Skeletal muscle cell (primary cell): ENCODE measurements around the gene ACP4.
"Not testable (repeated sequence)": the region's sequence is repeated elsewhere in the genome, so short reads cannot be mapped to it uniquely, and the experiment has no call there.

Source experiments
- DNase-seq: peaks from one replicate; pipeline ENCODE4 v3.0.0-alpha.2; 2010; ENCODE audit warnings: low read depth
- H3K4me3 ChIP-seq: 2 replicates; pipeline ENCODE4 v1.5.1; 2011; ENCODE audit warnings: low read depth, mild to moderate bottlenecking, control low read depth, low read length, moderate library complexity

The ACP4 gene

GRCh38 chr19:50794876-50795663, 4.9 kb downstream of the ACP4 start:
- no peak for DNase-seq
- H3K4me3 ChIP-seq, result no peak overlapping the region

- no peak overlapping the region for H3K4me3 ChIP-seq
- DNase-seq, result no peak
These were observed 5.5 kb downstream of the ACP4 start for GRCh38 chr19:50795664-50796073.

DNA sequence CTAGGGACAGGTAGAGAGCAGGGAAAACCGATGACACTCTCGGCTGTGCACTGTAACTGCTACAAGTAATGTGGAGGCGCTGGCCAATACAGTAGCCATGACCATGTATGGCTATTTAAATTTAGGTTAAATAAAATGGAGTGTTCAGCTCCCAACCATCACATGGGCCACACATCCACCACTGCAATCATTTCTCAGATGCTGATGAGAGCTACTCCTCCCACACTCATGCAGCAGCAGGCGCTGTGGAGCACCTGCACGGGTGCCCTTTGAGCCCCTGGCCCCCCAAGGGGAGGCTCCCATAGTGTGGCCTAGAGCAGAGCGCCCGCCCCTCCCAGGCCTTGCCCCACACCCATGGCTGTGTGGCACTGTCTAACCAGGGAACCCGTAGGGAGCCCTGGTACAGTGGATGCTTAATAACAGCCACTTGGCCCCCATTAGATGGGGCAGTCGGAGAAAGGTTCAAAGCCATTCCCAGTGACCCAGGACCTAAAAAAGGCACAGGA, 6.0 kb downstream of the ACP4 start:
- DNase-seq, result no peak
- H3K4me3 ChIP-seq, result no peak overlapping the region

GRCh38 chr19:50796634-50797428, 6.6 kb downstream of the ACP4 start:
- DNase-seq, result no peak
- no peak overlapping the region for H3K4me3 ChIP-seq

GRCh38 chr19:50797429-50797780, 7.2 kb downstream of the ACP4 start:
- H3K4me3 ChIP-seq, result no peak overlapping the region
- DNase-seq, result no peak

DNA sequence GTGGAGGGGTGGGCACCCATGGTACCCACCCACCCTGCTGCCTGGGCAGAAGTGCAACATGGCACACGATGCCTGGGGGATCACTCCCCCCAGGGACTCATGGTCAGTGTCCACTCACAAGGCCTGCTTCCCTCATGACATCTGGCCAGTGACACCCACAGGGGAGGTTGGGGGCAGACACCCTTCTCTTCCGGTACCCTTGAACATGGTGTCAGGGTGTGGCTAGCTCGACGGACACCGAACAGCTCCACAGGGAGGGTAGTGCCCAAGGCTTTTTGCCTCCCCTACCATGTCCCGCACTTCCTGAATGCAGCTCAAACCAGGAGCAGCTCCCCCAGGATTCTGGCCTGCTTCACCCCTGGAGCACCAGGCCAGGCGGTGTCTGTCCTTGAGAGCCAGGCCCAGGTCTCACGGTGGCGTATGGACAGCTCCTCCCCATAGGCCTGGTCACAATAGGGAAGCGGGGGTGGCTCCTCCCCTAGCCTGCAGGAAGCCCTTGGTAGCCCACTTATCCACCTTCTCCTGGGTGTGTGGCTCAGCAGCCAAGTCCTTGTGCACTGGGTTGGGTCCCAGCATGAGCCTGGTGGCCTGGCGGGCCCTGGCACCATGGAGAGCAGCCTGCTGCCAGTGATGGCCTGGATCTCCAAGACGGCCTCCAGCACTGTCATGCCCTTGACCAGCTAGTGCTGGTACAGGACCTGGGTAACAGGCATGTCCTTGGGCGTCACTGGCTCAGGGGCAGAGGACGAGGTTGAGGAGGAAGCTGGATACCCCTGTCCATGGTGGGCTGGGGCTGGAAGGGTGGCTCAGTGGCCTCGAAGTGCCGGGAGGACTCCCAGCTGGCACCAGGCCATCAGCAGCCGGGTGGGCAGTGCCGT, 7.8 kb downstream of the ACP4 start:
- no peak overlapping the region for H3K4me3 ChIP-seq
- no peak for DNase-seq

DNA sequence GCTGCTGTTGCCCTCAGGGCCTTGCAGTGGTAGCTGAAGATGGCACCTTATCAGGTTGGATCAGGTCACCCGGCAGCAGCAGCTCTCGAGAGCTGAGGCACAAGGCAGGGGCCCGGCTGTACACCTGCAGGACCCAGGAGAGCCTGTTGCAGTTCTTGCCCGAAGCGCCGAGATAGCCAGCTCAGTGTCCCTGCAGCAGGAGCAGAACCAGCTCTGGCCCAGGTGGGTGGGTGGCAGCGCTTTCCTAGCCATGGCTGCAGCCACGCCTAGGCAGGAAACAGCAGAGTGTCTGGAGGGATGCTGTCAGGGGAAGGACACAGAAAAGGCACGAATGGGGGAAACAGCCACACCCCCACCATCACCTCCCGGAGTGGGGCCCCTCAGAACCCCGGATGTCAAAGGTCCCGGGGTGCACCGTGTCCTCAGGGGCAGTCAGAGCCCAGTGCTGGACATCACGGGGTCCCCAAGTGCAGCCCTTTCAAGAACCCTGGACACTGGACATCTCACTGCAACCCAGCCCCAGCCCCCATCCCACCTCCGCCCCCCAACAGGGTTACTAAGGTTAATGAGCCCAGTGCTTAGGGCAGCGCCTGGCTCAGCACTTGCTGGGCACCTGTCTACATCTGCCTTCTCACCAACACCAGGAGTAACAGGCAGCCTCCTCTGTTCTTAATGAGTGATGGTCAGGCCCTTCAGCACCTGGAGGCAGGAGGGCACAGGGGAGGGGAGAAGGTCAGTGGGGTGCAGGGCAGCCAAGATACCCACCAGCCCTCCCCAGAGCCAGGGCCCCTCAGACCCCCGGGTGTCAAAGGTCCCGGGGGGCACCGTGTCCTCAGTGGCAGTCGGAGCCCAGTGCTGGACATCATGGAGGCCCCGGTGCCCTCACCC, 8.7 kb downstream of the ACP4 start:
- no peak overlapping the region for H3K4me3 ChIP-seq
- DNase-seq, result no peak

DNA sequence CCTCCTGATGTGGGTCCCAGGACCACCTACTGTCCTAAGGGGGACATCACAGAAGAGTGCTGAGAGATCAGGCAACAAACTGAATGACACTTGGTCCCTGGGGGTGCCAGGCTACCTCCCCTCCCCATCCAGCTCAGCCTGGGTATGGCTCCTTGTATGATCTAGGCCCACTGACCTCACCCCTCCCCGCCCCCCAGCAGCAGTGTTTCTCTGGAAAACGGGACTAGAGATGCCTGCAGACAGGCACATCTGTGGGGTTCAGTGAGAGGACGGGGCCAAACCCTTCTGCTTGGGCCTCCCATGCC, 9.3 kb downstream of the ACP4 start:
- no peak overlapping the region for H3K4me3 ChIP-seq
- DNase-seq, result no peak

- no peak for DNase-seq
- no peak overlapping the region for H3K4me3 ChIP-seq
These were observed 10.9 kb downstream of the ACP4 start for GRCh38 chr19:50801107-50801506.

- no peak for DNase-seq
These were observed 13.6 kb downstream of the ACP4 start for GRCh38 chr19:50803633-50804419.

DNA sequence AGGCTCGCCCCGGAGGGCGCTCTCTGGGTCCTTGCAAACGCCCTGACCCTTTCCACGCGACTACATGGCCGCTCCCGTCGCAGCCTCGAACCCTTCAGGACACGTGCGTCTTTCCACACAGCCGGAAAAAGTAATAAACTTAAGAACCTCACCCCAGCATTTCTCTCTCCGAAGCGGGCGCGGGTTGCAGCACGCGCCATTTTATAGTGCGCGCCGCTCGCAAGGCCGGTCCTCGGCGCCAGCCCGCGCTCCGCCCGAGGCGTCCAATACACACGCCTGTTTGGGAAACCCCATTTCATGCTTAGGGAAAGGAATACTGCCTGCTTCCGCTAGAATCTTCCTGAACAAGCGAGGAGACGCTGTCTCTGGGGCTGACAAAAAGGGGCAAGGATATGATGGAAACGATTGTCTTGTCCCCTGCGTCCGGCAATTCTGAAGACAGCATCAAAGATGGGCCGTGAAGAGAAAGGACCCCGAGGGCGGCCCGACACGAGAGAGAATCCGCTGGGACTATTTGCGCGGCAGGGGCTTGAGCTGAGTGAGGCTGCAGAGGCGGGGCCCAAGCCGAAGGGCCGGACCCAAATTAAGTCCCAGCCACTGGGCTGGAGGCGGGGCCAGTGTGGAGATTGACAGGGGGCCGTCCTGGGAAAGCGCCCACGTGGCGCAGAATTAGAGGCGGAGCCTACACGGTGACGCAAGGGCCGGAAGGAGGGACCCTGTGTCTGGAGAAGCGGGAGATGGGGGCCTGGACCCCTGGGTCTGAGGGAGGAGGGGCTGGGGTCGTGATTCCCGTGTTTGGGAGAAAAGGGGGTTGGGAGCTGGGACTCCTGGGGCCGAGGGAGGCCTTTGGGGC, 14.4 kb downstream of the ACP4 start:
- H3K4me3 ChIP-seq, result peak overlapping the region; percentile 99
- peak; percentile 96 for DNase-seq

More at GRCh38 chr19:50803633-50804419, 13.6 kb downstream of the ACP4 start:
- peak overlapping the region; percentile 99 for H3K4me3 ChIP-seq

GRCh38 chr19:50808856-50809255, 18.6 kb downstream of the ACP4 start:
- DNase-seq, result no peak
- no peak overlapping the region for H3K4me3 ChIP-seq

GRCh38 chr19:50811622-50812238, 21.5 kb downstream of the ACP4 start:
- H3K4me3 ChIP-seq, DNase-seq: not testable (repeated sequence)

DNA sequence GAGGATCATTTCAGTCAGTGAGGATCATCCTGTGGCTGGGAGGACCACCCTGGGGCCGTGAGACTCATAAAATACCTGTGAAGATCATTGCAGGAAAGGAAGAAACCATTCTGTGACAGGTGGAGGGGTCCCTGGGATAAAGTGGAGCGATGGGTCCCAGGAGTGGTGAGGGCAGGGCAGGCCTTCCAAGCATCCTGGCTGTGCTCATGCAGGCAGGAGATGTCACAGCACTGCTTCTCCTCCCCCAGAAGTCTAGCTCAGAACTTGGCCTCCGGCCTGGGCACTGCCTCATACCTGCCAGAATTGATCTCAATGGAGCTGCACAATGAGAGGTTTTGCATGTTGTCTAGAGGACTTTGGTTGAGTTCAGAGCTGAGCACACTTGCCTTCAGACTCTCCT, 22.3 kb downstream of the ACP4 start:
- H3K4me3 ChIP-seq, result no peak overlapping the region
- no peak for DNase-seq

DNA sequence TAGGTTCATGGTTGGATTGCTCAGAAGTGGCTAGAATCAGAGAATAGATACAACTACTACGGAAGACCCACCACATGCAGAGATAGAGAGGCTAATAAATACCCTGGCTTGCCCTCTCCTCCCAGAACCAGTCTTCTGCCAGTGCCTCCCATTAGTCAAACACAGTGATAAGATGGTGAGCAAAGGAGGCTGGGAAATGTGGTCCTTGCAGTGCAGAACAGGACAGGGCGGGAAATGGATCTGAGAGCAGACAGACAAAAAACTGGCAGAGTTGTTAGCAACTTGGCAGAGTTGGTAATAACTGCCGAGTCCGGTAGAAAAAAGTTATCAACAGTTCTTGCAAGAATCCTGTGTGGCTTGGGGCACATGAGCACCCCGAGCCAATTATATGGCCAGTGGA, 24.7 kb downstream of the ACP4 start:
- no peak for DNase-seq
- no peak overlapping the region for H3K4me3 ChIP-seq

DNA sequence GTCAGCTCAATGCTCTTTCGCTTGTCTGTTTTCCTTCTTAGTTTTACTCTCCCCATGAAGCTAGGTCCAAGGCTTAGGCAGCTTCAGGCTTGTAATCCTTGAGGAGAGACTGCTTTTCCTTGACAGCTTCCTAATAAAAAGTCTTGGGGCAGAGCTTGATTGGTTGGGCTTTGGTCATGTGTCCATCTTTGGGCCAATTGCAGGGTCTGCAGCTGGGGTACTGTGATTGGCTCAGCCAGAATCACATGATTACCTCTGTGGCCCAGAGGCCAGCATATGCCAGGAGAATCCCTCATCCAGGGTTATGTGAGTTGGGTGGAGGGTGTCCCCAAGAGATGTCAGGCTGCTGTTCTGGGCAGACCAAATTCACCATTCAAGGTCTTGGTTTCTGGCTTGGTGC, 25.2 kb downstream of the ACP4 start:
- DNase-seq, result no peak
- no peak overlapping the region for H3K4me3 ChIP-seq
